ENCODE data around the gene DCDC2.
"Not testable (repeated sequence)": the region's sequence is repeated elsewhere in the genome, so short reads cannot be mapped to it uniquely, and the experiment has no call there.

DCDC2 gene

DNA sequence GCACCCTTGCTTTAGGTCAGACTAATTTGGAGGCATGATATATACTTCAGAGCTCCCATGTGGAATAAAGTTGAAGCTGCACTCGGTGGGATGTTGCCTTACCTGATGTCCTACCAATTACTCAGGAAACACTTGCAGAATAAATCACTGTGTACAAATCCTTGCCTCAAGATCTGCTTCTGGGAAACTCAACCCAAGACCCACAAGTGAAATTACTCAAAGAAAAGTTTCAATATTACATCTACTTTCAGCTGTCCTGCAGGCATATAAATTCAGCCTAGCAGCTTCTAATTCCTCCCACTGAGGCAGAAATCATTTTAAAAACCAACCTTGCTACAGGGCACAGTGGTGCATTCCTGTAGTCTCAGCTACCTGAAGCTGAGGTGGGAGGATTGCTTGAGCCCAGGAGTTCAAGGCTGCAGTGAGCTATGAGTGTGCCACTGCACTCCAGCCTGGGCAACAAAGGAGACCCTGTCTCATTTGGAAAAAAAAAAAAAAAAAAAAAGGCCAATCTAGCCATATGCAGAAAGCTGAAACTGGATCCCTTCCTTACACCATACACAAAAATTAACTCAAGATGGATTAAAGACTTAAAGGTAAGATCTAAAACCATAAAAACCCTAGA, 20.7 kb upstream of the DCDC2 start:
- DNase-seq: no peak

DNA sequence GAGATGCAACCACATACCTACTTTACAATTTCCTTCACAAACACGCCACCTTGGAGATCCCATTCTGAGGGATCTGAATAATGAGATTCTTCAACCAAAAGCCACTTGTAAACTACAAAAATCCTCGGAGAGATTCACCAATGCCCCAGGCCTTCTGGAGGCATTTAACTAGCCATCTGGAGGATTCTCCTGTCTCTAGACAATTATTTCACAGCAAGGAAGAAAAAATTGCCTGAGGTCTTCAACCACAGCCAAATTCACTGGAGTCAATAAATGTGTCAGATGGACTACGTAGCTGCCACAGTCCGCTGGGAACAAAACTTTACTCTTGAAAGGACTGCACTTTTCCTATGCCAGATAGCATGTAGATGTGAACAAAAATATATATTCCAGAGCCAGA, 19.0 kb upstream of the DCDC2 start:
- DNase-seq: no peak

DNA sequence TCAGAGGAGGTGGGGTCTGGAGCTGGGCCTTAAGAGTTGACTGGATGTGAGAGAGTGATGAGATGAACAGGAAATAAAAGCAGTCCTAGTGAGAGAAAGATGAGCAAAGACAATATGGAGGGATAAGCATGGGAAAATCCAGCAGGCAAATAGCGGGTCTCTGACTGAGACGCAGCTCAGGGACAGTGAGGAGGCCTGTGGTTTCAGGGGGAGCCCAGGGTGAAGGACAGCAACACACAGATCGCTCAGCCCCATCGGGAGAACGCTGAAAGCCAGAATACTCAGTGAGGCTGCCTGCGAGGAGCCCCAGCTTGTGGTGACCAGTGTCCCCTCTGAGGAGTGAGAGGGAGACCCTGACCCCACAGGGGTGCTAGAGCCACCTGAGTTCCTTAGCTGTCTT, 16.8 kb upstream of the DCDC2 start:
- no peak for DNase-seq

DNA sequence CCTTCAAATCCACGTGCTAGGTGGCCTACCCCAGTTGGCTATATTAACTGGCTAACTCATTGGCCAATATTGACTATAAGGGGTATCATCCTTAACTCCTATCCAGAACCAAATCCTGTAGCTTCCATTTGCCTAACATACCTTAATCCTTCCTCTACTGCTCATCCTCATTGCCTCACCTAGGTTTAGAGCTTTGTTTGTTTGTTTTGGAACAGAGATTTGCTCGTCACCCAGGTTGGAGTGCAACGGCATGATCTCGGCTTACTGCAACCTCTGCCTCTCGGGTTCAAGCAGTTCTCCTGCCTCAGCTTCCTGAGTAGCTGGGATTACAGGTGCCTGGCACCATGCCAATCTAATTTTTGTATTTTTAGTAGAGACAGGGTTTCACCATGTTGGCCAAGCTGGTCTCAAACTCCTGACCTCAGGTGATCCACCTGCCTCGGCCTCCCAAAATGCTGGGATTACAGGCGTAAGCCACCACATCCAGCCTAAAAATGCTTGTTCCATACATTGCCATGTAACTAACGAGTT, 7.3 kb upstream of the DCDC2 start:
- DNase-seq: peak; percentile 65

DNA sequence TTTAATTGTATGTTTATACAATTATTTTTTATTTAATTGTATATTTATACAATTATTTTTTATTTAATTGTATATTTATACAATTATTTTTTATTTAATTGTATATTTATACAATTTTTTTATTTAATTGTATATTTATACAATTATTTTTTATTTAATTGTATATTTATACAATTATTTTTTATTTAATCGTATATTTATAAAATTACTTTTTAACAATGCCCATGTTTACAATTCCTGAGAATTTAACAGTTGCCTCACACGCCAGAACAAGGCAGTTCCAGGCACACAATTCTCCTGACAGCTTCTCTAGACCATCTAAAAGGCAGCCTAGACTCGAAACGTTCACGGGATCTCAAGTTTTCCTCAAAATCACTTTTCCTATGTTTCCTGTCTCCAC, 4.5 kb upstream of the DCDC2 start:
- not testable (repeated sequence) for DNase-seq

DNA sequence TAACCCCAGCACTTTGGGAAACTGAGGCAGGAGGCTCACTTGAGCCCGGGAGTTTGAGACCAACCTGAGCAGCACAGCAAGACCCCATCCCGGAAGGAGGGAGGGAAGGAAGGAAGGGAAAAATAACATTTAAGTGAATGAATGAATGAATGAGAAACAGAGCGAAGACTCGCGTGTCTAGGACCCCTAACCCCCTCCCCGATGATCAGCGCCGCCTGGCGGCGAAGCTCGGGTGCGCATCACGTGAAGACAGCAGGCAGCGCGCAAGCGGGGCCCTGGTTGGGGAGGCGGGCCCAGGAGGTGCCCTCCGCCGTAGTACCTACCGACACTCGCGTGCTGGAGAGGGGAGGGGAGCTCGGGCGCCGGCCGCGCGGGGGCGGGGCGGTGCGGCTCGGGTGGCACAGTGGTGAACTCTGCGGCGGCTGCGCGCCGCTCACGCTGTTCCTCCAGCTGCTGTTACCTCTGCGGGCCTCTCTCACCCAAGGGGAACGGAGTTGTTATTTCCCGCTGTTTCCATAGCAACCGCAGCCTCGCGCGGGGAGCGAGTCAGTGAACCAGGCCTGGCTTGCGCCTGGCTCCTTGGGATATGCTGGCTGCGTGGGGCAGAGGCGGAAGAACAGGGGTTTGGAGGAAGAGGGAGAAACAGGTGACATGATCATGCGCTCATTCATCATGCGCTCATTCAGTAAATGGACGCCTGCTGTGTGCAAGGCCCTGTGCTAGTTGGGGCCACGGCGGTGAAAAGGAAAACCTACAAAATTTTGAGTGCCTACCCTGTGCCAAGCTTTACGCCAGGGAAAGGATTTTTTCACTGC, 2.0 kb upstream of the DCDC2 start:
- DNase-seq: peak; percentile 90

DNA sequence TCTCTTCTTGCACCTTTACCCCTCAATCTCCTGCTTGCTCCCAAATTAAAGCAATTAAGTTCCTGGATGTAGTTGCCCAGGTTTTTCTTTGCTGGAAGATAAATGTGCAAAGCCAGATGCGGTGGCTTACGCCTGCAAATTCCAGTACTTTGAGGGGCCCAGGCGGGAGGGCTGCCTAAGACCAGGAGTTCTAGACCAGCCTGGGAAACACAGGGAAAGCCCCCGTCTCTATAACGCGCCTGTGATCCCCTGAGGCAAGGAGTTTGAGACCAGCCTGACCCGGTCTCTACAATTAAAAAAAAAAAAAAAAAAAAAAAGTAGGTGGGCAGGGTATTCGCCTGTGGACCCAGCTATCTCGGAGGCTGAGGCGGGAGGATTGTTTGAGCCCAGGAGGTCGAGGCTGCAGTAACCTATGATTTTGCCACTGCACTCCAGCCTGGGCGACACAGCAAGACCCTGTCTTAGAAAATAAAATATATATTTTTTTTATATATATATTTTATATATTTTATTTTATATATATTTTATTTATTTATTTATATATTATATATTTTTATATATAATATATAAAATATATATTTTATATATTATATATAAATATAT, 461 bp upstream of the DCDC2 start:
- DNase-seq: peak; percentile 64

DNA sequence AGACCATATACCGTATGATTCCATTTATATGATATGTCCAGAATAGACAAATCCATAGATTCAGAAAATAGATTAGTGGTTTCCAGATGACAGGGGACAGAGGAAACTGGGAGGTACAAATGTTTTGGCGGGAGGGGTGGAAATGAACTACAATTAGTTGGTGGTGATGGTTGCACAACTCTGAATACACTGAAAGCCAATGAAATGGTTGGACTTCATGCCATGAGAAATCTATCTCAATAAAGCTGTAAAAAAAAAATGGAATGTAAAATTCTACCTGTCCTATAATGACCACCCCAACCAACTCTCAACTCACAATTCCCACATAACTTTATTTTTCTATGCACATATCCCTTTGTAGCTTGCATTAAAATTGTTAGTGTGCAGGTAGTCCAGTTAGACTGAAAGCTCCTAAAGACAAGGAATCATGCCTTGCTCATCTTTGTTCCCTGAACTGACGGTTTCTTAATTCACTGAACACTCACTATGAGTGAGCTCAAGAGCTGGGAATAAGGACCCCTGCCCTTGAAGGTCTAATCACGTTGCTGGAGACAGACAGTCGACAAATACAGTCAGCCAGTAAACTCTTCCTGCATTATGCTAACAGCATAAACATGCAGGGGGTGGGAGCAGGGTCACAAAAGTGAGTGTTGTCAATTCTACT, 1.4 kb downstream of the DCDC2 start:
- no peak for DNase-seq

DNA sequence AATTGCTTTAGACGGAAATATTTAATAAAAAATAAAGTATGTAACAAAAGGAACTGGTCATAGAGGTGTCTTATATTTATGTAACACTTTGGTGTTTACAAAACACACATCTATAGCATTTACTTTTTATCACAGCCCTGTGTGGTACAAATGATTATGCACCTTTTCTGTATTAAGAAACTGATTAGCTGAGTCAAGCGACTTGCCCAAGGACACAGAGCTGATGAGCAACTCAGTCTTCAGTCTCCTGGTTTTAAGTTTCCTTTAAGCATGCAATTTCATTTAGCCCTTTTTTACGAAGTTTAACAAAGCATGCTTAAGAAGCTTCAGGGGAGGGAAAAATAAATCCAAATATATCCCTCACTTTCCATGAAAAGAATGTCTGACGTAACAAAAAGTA, 2.5 kb downstream of the DCDC2 start:
- no peak for DNase-seq

DNA sequence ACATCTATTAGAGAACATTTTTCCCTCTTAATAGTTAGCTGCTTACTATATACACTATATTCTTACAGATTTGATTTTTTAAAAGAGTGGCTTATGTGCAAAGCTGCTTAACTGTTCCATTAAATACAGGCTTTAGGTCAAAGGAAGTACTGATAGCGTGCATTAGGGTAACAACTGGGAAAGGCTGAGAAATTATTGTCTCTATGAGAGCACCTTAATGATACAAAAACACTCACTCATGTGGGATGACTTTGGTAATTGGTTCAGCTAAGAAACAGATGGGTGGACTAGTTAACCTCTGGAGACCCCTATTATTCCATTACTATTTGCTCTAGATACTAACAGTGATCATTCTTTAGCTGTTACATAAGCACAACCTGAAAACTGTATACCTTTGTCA, 4.0 kb downstream of the DCDC2 start:
- DNase-seq: no peak

DNA sequence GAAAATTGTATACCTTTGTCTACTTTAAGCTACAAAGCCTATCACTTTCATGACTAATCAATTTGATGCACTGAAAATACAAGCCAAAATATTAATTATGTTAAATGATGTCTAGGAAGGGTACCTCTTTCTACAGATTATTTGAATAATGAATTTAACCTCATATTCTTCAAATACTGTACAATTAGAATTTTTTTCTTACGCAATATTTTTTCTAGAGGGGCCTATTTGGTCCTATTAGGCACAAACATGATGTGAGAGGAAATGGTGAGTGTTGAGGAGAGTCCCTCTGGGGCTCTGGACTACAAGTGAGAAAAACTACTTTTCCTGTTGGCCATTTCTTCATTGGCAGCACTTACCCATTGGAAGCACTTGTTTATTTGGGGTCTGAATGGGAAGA, 5.4 kb downstream of the DCDC2 start:
- no peak for DNase-seq

DNA sequence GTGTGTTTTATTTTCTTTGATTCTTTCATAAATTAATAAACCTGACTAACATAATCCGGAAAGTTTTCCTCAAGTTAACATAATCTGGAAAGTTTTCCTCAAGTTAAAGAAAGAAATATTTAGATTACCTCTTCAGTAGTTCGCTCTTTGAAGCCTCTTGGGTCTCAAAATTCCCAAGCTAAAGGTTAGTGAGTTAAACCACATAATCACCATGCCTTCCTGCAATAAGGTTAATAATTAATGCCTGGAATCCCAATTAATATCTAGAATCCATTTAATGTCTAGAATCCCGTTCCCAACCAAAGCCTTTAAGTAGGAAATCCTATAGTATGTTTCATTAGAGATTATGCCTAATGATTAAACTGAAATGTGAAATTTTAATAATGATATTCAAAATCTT, 12.9 kb downstream of the DCDC2 start:
- DNase-seq: no peak

DNA sequence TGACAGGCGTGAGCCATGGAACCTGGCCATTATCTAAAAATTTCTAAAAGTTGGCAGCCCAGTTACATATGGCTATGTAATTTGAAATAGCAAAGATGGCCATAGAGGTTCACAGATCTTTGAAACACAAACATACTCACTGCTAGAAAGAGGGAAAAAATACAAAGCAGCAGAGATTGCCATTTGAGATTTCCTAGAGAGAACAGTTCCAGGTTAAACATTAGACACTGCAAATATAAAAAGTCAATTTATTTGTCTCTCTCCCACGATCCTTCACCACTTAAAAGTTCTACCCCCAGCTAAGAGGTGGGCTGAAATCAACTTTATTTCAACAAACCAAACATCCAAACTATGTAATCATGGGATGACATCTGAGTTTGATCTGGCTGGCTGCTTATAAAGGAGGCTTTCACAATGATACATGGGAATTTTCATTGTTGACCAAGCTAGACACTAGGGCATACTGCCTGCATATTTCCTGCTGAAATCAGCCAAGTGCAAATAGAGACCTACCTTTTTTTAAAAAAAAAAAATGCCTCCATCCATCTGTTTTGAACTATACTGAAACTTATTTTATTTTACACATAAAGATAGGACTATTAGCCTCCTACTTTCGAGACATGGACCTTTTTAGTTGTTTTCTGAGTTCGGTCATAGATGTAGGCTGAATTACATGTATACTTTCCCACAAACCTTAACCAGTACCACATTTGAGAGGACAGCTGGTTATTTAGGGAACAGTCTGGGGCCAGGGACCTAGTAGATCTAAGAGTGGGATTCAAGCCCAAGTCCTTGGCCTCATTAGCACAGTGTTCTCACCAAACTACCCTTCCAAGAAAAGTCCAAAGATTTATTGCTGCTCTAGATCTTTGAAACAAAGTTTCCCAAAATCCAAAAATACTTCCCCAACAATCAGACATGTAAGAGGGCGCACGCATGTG, 16.6 kb downstream of the DCDC2 start:
- no peak for DNase-seq

DNA sequence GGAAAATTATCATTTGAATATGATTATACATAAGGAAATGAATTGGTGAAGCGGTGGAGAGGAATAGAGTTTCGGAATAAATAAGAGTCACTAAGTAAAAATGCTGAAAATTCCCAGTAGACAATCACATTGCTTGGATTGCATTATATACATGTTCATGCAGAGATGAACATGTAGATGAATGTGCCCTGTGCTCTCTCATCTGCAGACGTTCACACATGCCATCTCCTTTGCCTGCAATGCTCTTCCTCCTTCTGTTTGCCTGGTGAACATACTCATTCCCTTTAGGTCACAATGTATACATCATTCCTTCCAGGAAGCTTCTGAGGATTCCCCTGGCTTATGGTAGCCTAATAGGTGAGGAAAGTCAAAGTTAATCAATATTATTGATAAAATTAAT, 17.9 kb downstream of the DCDC2 start:
- DNase-seq: no peak

DNA sequence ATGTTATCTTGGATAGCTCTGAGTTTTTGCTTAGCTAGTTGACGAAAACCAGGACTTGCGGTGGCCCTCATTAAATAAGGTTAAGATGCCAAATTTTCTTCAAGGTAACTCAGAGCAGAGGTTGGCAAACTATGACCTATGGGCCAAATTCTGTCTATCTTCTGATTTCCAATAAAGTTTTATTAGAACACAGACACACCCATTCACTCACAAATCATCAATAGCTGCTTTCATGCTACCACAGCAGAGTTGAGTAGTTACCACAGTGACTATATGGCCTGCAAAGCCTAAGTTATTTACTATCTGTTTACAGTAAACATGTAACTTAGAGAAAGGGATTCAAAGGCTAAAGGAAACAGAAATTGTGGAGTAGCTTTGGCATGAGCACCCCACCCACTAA, 23.6 kb downstream of the DCDC2 start:
- no peak for DNase-seq

DNA sequence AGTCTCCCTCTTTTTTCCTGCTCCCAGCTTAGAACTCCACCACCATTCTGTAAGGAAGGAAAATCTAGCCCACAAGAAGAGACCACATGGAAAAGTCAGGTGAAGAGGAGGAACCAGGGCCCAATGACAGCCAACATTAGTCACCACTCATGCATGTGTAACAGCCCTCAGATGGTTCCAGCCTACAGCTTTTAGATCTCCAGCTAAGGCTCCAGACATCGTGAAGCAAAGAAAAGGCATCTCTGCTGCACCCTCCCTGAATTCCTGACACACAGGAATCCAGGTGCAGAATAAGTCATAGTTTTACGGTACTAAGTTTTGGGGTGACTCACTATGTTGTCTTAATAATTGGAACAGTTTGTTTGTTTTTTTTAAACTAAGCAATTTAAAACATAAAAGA, 25.5 kb downstream of the DCDC2 start:
- no peak for DNase-seq

DNA sequence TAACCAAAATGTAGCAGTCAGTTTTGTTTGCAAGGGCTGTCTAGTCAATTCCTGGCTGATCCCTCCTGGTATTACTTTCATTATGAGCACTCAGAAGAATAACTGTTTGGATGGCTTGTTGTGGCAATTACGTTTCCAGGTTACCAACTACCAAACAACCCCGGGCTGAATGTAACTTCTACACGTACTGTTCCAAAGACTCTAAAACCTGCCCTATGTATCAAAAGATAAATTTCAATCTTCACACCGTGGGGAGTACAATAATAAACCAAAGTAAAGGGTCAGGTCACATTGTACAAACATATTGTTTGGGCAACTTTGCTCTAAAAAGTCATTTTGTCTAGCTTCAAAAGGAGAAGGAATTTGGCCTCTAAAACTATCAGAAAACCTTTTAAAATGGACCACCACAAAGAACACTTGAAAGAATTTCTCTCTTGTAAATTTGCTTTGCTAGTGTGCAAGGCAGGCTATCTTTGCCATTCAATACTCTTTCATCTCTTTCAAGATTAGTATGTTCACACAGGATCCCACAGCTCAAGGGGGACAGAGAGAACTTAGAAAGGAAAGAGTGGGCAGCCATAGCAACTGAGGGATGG, 27.6 kb downstream of the DCDC2 start:
- DNase-seq: no peak

DNA sequence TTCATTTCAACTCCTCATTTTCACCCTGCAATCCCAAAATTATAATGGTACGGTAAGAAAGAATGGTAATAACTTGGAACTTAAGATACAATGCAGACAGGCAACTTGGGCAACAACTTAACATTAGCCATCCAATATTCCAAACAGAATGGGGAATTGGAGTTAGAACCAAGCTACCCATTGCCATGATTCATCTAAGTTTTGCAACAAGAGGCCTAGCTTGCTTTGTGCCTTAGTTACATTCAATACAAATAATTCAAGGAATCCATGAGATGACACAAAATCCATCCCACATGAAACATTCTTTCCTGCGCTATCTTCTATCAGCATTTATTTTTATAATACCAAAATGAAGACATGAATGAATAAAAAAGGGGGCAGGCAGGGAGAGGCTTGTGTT, 28.4 kb downstream of the DCDC2 start:
- no peak for DNase-seq

DNA sequence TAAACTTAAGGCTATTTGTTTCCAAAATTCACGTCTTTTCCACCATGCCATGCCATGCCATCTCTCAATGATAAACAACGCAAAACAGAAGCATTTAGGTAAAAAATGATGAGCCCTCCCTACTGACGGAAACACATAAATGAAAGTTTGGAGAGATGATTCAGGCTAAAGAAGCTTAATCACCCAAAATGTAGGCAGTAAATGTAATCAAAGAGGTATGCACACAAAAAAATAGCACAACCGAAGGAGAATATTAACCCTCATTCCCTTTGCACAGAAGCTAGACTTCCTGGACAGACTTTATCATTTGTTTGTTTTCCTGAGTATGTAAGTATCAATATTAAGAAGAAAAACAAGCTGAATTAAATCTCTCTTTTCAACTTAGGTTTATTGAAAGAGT, 28.8 kb downstream of the DCDC2 start:
- no peak for DNase-seq

DNA sequence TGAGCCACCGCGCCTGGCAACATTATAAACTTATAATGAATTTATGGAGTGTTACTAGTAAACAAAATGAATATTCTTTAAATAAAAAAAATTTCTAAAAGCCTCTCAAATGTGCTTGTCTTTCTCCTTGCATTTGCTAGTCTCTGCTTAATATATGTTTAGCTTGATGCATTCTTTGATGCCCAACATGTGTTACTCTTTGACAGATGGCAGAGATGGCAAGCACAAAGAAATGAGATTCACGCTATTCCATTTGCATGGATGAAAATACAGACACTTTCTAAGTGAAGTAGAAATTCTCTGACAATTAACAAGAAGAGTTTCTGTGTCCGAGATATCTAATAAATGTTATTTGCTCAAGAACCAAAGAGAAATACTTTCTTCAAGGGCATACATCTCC, 30.1 kb downstream of the DCDC2 start:
- no peak for DNase-seq

DNA sequence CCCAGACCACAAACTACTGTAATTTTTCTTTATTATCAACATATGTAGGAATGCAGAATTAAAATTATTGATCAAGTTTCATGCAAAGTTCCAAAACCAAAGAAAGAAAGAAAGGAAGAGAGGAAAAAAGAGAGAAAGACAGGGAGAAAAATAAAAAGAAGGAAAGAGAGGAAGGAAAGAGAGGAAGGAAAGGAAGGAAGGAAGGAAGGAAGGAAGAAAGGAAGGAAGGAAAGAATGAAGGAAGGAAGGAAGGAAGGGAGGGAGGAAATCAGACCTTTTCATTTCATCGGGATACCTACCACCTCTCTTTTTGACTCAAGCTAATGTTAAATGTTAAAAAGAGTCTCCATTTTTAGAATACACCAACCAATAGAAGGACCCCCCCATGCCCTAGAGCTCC, 31.9 kb downstream of the DCDC2 start:
- DNase-seq: no peak

DNA sequence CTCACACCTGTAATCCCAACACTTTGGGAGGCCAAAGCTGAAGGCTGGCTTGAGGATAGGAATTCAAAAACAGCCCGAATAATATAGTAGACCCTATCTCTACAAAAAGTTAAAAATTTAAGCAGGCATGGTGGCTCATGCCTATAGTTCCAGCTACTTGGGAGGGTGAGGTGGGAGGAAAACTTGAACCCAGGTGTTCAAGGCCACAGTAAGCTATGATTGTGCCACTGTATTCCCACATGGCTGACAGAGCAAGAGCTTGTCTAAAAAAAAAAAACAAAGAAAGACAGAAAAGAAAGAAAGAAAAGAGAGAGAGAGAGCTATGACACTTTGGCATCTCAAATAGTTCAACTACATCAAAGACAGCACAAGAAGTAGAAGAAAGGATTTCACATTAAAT, 33.2 kb downstream of the DCDC2 start:
- DNase-seq: no peak
